Tibial nerve (tissue), 4 donors: ENCODE measurements around the gene GIT1.

Experiments used
- CTCF ChIP-seq, 5 experiments: fragments of 200-600 bp in 3 of 5; fragments of 450-650 bp in 2 of 5; sonication (generic) in 3 of 5; IDR thresholded peaks; one replicate each; pipeline ENCODE4 v1.5.1; 2016 to 2019; ENCODE audit warnings: antibody characterized with exemption in 5 of 5, mild to moderate bottlenecking in 3 of 5, moderate library complexity in 2 of 5
- EP300 ChIP-seq, 2 donors: sonication (generic); formaldehyde crosslinking; IDR thresholded peaks; one replicate each; pipeline ENCODE4 v1.6.1; 2017; ENCODE audit warnings: antibody characterized with exemption in 2 of 2, mild to moderate bottlenecking in 1 of 2

GRCh38 chr17:29549177-29549923 lies 40.1 kb downstream of the GIT1 start:
- TF ChIP-seq CTCF (IDR thresholded peaks at IDR 0.05), result no peak
- TF ChIP-seq EP300 (IDR thresholded peaks at IDR 0.05), result no peak
